AG04450 (cell line): ENCODE data around the gene CNOT2. TPM values are rescaled to one million over a fixed set of nuclear protein-coding genes. Genes with fewer than 3 reads are reported as not detected.

ENCODE experiments used
- CTCF ChIA-PET: fragments of 300-600, 350-600 bp; formaldehyde crosslinking; extraction: SDS; loops from one replicate; lab custom pipeline; 2022; ENCODE audit warnings: antibody characterized with exemption, inconsistent platforms; lab: Charles Lee
- POLR2A ChIA-PET: fragments of 350-600 bp; formaldehyde crosslinking; extraction: SDS; loops from one replicate; lab custom pipeline; 2021; ENCODE audit warnings: antibody characterized with exemption, inconsistent platforms; lab: Yijun Ruan, JAX
- DNase-seq: peaks from one replicate; pipeline ENCODE4 v3.0.0-alpha.2; 2011; ENCODE audit warnings: low read depth, low spot score
- H3K27ac ChIP-seq: one replicate; pipeline ENCODE4 v1.5.1; 2012; ENCODE audit warnings: low read depth, low read length, control low read depth
- H3K27me3 ChIP-seq: one replicate; pipeline ENCODE4 v1.6.0; 2012; ENCODE audit warnings: low read length; ENCODE audit not compliant: control insufficient read depth, insufficient read depth
- H3K4me3 ChIP-seq: 2 replicates; pipeline ENCODE4 v1.5.1; 2011; ENCODE audit warnings: mild to moderate bottlenecking, low read depth, low read length, control low read depth
- H3K9me3 ChIP-seq: 2 replicates; pipeline ENCODE4 v1.5.1; 2012; ENCODE audit warnings: low read length; ENCODE audit not compliant: control insufficient read depth, insufficient read depth
- CTCF ChIP-seq: IDR thresholded peaks from 2 replicates; pipeline ENCODE4 v1.5.1; 2011; ENCODE audit warnings: low read depth, low read length, control low read depth, inconsistent platforms
- polyA minus RNA-seq: library from RNA; depleted of rRNA, polyadenylated mRNA; stranded (reverse); fragments of >200 nt; gene quantifications from 2 replicates; pipeline ENCODE4 v1.2.3, GENCODE V29; 2011; rRNA and poly(A)+ RNA removed
- polyA plus RNA-seq: library from polyadenylated mRNA; depleted of rRNA; stranded (reverse); fragments of >200 nt; gene quantifications from 2 replicates; pipeline ENCODE4 v1.2.3, GENCODE V29; 2011; rRNA removed

Gene CNOT2
- polyA plus RNA-seq (74.3 and 77.2 TPM in 2 replicates), polyA minus RNA-seq (149 and 186 TPM in 2 replicates)

GRCh38 chr12:70242695-70243509, at the start of gene CNOT2:
Gene CNOT2 (plus strand): TSS chr12:70243433. CDS start chr12:70278227, 34,794 bp downstream.
- ChIA-PET POLR2A (interaction anchor here (1.0 kb wide), 1 partner anchor 41 kb away, joined by 3 read pairs; no protein-coding TSS in a partner anchor), CTCF (no interaction called here)
- Histone ChIP-seq H3K4me3 (peak within 1 kb of the TSS; percentile 85), H3K27me3 (no peaks in the 10 kb centered on the region), H3K9me3 (no peaks in the 10 kb centered on the region), H3K27ac (peak within 1 kb of the TSS; percentile 99)
- DNase-seq, result peak; percentile 48
- no peak for TF ChIP-seq CTCF

GRCh38 chr12:70194076-70194475, 49.2 kb upstream of the CNOT2 start:
- no peak for TF ChIP-seq CTCF
- H3K9me3 ChIP-seq, result no peaks in the 10 kb centered on the region
- no peak overlapping the region for H3K4me3 ChIP-seq
- no peak for DNase-seq
- CTCF ChIA-PET, result no interaction called here
- H3K27me3 ChIP-seq, result no peaks in the 10 kb centered on the region
- POLR2A ChIA-PET, result no interaction called here
- H3K27ac ChIP-seq, result no peak overlapping the region

- ChIA-PET POLR2A (no interaction called here), CTCF (no interaction called here)
- Histone ChIP-seq H3K9me3 (no peaks in the 10 kb centered on the region), H3K27me3 (no peaks in the 10 kb centered on the region), H3K27ac (no peak overlapping the region), H3K4me3 (no peak overlapping the region)
- TF ChIP-seq CTCF, result no peak
- no peak for DNase-seq
These were observed 46.4 kb upstream of the CNOT2 start for GRCh38 chr12:70196811-70197281.

GRCh38 chr12:70197345-70197744, 45.9 kb upstream of the CNOT2 start:
- no peak overlapping the region for H3K27ac ChIP-seq
- ChIA-PET POLR2A (no interaction called here), CTCF (no interaction called here)
- no peaks in the 10 kb centered on the region for H3K27me3 ChIP-seq
- no peak for DNase-seq
- no peak for TF ChIP-seq CTCF
- H3K9me3 ChIP-seq, result no peaks in the 10 kb centered on the region
- H3K4me3 ChIP-seq, result no peak overlapping the region

- Histone ChIP-seq H3K9me3 (peaks cover 10% of the 10 kb centered on the region), H3K4me3 (no peak overlapping the region), H3K27ac (no peak overlapping the region), H3K27me3 (no peaks in the 10 kb centered on the region)
- no peak for TF ChIP-seq CTCF
- ChIA-PET CTCF (no interaction called here), POLR2A (no interaction called here)
- no peak for DNase-seq
These were observed 29.5 kb upstream of the CNOT2 start for GRCh38 chr12:70213707-70214106.
